GM12878 (cell line): ENCODE results near the gene CCDC57. TPM values are rescaled to one million over a fixed set of nuclear protein-coding genes. Genes with fewer than 3 reads are reported as not detected.

Source experiments
- ATAC-seq: fragments of 200-7000 bp; cut with Tn5 transposase; 3 replicates; pipeline ENCODE4 v1.9.1; 2020; ENCODE audit warnings: mild to moderate bottlenecking, moderate library complexity
- BruUV-seq: library from RNA; stranded (reverse); fragments of 400-500 nt; replicated peaks from 2 replicates; lab custom pipeline; 2021; lab: Mats Ljungman, UMichigan
- CTCF ChIA-PET: fragments of 300-600 bp; sonication (Branson Sonifier 250); formaldehyde crosslinking; extraction: SDS; loops from one replicate; lab custom pipeline; 2021; ENCODE audit warnings: inconsistent platforms; lab: Yijun Ruan, JAX
- POLR2A ChIA-PET: fragments of 350-600 bp; formaldehyde crosslinking; extraction: SDS; loops from one replicate; lab custom pipeline; 2021; ENCODE audit warnings: inconsistent platforms; lab: Charles Lee
- RAD21 ChIA-PET: fragments of 300-600 bp; sonication (Branson Sonifier 250); formaldehyde crosslinking; loops from one replicate; lab custom pipeline; 2023; ENCODE audit warnings: antibody characterized with exemption; ENCODE audit not compliant: unreplicated experiment; lab: Charles Lee
- SMC1A ChIA-PET: fragments of 300-600 bp; sonication (Branson Sonifier 250); formaldehyde crosslinking; loops from one replicate; lab custom pipeline; 2023; ENCODE audit not compliant: unreplicated experiment, uncharacterized antibody; lab: Charles Lee
- DNase-seq: peaks from one replicate; pipeline ENCODE4 v3.0.0-alpha.2; 2011; ENCODE audit warnings: low read depth, low spot score
- FAIRE-seq: peaks from 3 replicates; lab custom pipeline; 2011; peaks lifted over from hg19 to GRCh38; lab: Jason Lieb, UNC
- H2AFZ ChIP-seq: 2 replicates; pipeline ENCODE4 v1.6.0; 2011; ENCODE audit warnings: low read depth, low read length, control low read depth; ENCODE audit not compliant: control insufficient read depth
- H3K27ac ChIP-seq: 2 replicates; pipeline ENCODE4 v1.5.1; 2011; ENCODE audit warnings: control low read depth; ENCODE audit not compliant: control insufficient read depth, insufficient read depth
- H3K27me3 ChIP-seq, 2 experiments: replicated peaks in 1 of 2; 2 replicates each; pipeline versions ENCODE4 v1.6.0 to v1.6.1; 2011; ENCODE audit warnings: low read length in 1 of 2; ENCODE audit not compliant: control insufficient read depth in 2 of 2, insufficient read depth in 2 of 2
- H3K36me3 ChIP-seq, 2 experiments: 2 replicates each; pipeline ENCODE4 v1.5.1; 2011; ENCODE audit warnings: low read length in 1 of 2; ENCODE audit not compliant: control insufficient read depth in 2 of 2, insufficient read depth in 2 of 2
- H3K4me1 ChIP-seq: 2 replicates; pipeline ENCODE4 v1.6.1; 2011; ENCODE audit warnings: mild to moderate bottlenecking, low read length, moderate library complexity, mixed read lengths; ENCODE audit not compliant: control insufficient read depth, insufficient read depth
- H3K4me2 ChIP-seq: 2 replicates; pipeline ENCODE4 v1.6.0; 2011; ENCODE audit warnings: control low read depth; ENCODE audit not compliant: control insufficient read depth, insufficient read depth
- H3K4me3 ChIP-seq: fragments of 200-600 bp; sonication (generic); 2 replicates; pipeline ENCODE4 v1.5.1; 2016
- H3K79me2 ChIP-seq: 2 replicates; pipeline ENCODE4 v1.6.0; 2011; ENCODE audit warnings: low read length; ENCODE audit not compliant: control insufficient read depth, insufficient read depth
- H3K9ac ChIP-seq: 2 replicates; pipeline ENCODE4 v1.8.0; 2011; ENCODE audit warnings: low read length, control low read depth, mixed read lengths; ENCODE audit not compliant: control insufficient read depth, insufficient read depth
- H3K9me3 ChIP-seq: replicated peaks from 3 replicates; pipeline ENCODE4 v1.5.1; 2011; ENCODE audit warnings: mild to moderate bottlenecking, low read length; ENCODE audit not compliant: control insufficient read depth, insufficient read depth
- H4K20me1 ChIP-seq: 2 replicates; pipeline ENCODE4 v1.6.0; 2011; ENCODE audit not compliant: control insufficient read depth, insufficient read depth
- BCLAF1 ChIP-seq: fragments of 450-650 bp; IDR thresholded peaks from 2 replicates; pipeline ENCODE4 v1.6.1; 2017; ENCODE audit warnings: antibody characterized with exemption, mild to moderate bottlenecking, moderate library complexity
- BMI1 ChIP-seq: fragments of 450-650 bp; IDR thresholded peaks from 2 replicates; pipeline ENCODE4 v1.6.1; 2016; ENCODE audit warnings: mild to moderate bottlenecking, moderate library complexity, borderline replicate concordance
- CHD2 ChIP-seq: IDR thresholded peaks from 2 replicates; pipeline ENCODE4 v1.6.1; 2011; ENCODE audit warnings: low read depth, low read length, improper control_type of control experiment, borderline replicate concordance
- IRF3 ChIP-seq: fragments of 450-650 bp; IDR thresholded peaks from 2 replicates; pipeline ENCODE4 v1.6.1; 2014; ENCODE audit warnings: mild to moderate bottlenecking
- SIN3A ChIP-seq: IDR thresholded peaks from 2 replicates; pipeline ENCODE4 v1.6.1; 2012; ENCODE audit warnings: low read depth, low read length, improper control_type of control experiment
- WRNIP1 ChIP-seq: IDR thresholded peaks from 2 replicates; pipeline ENCODE4 v1.6.1; 2011; ENCODE audit warnings: low read depth, low read length, improper control_type of control experiment, borderline replicate concordance
- ZNF207 ChIP-seq: fragments of 450-650 bp; IDR thresholded peaks from 2 replicates; pipeline ENCODE4 v1.6.1; 2014; ENCODE audit warnings: antibody characterized with exemption, mild to moderate bottlenecking, borderline replicate concordance
- WGBS: methylation state at CpG from one replicate; pipeline ENCODE4 v1.1.6; 2016; ENCODE audit warnings: low lambda C conversion rate; ENCODE audit not compliant: insufficient replicate concordance, insufficient coverage; ENCODE audit errors: missing lambda C conversion rate; 5-methylcytosine and 5-hydroxymethylcytosine counted together
- in situ Hi-C: fragments of 300-500 bp; cut with MboI; formaldehyde crosslinking; loops from 9 replicates; pipeline ENCODE4 v1.14.3; 2018; ENCODE audit warnings: mixed read lengths
- intact Hi-C: fragments of 100-400 bp; cut with micrococcal nuclease; formaldehyde crosslinking; loops from one replicate; pipeline ENCODE4 v1.14.2; 2022; ENCODE audit not compliant: unreplicated experiment
- polyA plus RNA-seq, 11 experiments: library from polyadenylated mRNA; depleted of rRNA in 4 of 11; unstranded in 6 of 11; stranded (reverse) in 5 of 11; fragments of >200 nt; fragmentation: Nextera tagmentation in 4 of 11; fragmentation: Illumina TruSeq in 1 of 11; extraction: Ambion mirVana in 4 of 11; extraction: Trizol in 1 of 11; gene quantifications; 1 replicate in 1 of 11; 2 replicates in 10 of 11; pipeline versions ENCODE4 v1.2.1 to v1.2.3, GENCODE V29; 2011 to 2016; ENCODE audit warnings: inconsistent platforms in 2 of 11, missing spikeins in 2 of 11, low read depth in 1 of 11
- total RNA-seq, 4 experiments: library from RNA; depleted of rRNA in 3 of 4; stranded (reverse); fragments of >200 nt in 3 of 4; fragmentation: Illumina TruSeq in 1 of 4; extraction: Trizol in 1 of 4; gene quantifications; 2 replicates each; pipeline versions ENCODE4 v1.2.1 to v1.2.3, GENCODE V29; 2013 to 2021

CCDC57 gene
- total and polyA plus RNA-seq, 10 of the 15 experiments (the other 5 are each of a cell fraction or from before 2014, with no cell fraction given), result 5.4 to 123 (median 45.8) TPM

DNA sequence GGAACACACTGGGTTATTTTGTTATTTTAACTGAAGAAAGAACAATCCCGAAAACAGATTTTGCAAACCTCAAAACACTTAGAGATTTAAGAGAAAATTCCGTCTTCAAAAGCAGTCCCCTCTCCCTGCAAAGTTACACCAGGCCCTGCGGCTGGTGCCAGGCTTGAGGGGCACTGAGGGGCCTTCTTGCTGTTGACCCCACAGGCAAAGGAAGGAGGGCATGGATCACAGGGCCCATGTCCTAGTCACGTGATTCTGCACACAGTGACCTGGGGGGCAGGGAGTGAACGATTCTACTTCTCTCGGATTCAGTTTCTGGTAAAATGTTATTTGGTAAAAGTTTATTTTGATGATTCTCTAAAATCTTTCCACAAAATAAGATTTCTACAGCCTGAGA lies 59.3 kb downstream of the CCDC57 start:
- TF ChIP-seq SIN3A, result no peak
- TF ChIP-seq, all 136 proteins: peak for 0
- no peaks in the 10 kb centered on the region for H3K79me2 ChIP-seq
- no peak for DNase-seq
- BruUV-seq, result no TSS peak
- ChIA-PET RAD21 (interaction anchor here (1.0 kb wide), 1 partner anchor 194 kb away, joined by 4 read pairs; no protein-coding TSS in a partner anchor), SMC1A (interaction anchor here (1.0 to 2.7 kb wide), 2 partner anchors 37 to 123 kb away, joined by 3 to 13 read pairs; partner anchors contain the start of gene RAC3), POLR2A (no interaction called here), CTCF (interaction anchor here (1.2 to 2.0 kb wide), 4 partner anchors 12 to 123 kb away, joined by 3 to 19 read pairs (median 6); partner anchors contain the start of gene DCXR)
- no peak for ATAC-seq
- no peaks in the 10 kb centered on the region for H3K27me3 ChIP-seq
- in situ Hi-C loops (no loop called here), intact Hi-C loops (loop anchor here (5.0 kb wide), 1 partner anchor 46 kb away; no protein-coding TSS in a partner anchor)
- H3K36me3 ChIP-seq, result no peaks in the 10 kb centered on the region
- H3K4me3 ChIP-seq, result no peak overlapping the region
- H2AFZ ChIP-seq, result no peak overlapping the region
- no peaks in the 10 kb centered on the region for H4K20me1 ChIP-seq
- H3K9me3 ChIP-seq, result no peaks in the 10 kb centered on the region
- H3K4me1 ChIP-seq, result no peaks in the 10 kb centered on the region
- no peak overlapping the region for H3K4me2 ChIP-seq
- H3K27ac ChIP-seq, result no peak overlapping the region
- no peak for FAIRE-seq
- no peak overlapping the region for H3K9ac ChIP-seq
- 51% methylated on average over 6 of the region's 6 CpGs for WGBS

GRCh38 chr17:82152556-82153294 lies 59.9 kb downstream of the CCDC57 start:
- H3K4me3 ChIP-seq, result no peak overlapping the region
- H3K4me1 ChIP-seq, result no peaks in the 10 kb centered on the region
- no peaks in the 10 kb centered on the region for H3K9me3 ChIP-seq
- FAIRE-seq, result no peak
- H3K27ac ChIP-seq, result no peak overlapping the region
- no peak for ATAC-seq
- in situ Hi-C loops (no loop called here), intact Hi-C loops (loop anchor here (5.0 kb wide), 1 partner anchor 45 kb away; no protein-coding TSS in a partner anchor)
- no peak overlapping the region for H3K9ac ChIP-seq
- ChIA-PET CTCF (interaction anchor here (1.0 to 1.4 kb wide), 3 partner anchors 115 to 132 kb away, joined by 3 to 4 read pairs (median 4); partner anchors contain the start of gene DCXR), POLR2A (no interaction called here), RAD21 (interaction anchor here (1.2 kb wide), 1 partner anchor 122 kb away, joined by 4 read pairs; no protein-coding TSS in a partner anchor), SMC1A (no interaction called here)
- no peak overlapping the region for H3K4me2 ChIP-seq
- H4K20me1 ChIP-seq, result no peaks in the 10 kb centered on the region
- BruUV-seq, result no TSS peak
- DNase-seq, result no peak
- WGBS, result 82% methylated on average over 22 of the region's 22 CpGs
- H3K27me3 ChIP-seq, result no peaks in the 10 kb centered on the region
- no peak overlapping the region for H2AFZ ChIP-seq
- no peaks in the 10 kb centered on the region for H3K36me3 ChIP-seq
- no peaks in the 10 kb centered on the region for H3K79me2 ChIP-seq
- TF ChIP-seq BCLAF1 (no peak), BMI1 (no peak), CHD2 (no peak), ZNF207 (no peak), IRF3 (no peak), WRNIP1 (no peak)
